ENCODE data around the gene CFAP410.

GRCh38 chr21:44310628-44311507 is 28.3 kb downstream of the CFAP410 start:
- TF ChIP-seq GABPA (IDR thresholded peaks at IDR 0.05; ENCODE audit: low read depth) (no peak), CTCF (IDR thresholded peaks at IDR 0.05; ENCODE audit: insufficient read depth, low read length) (no peak), POLR2AphosphoS5 (IDR thresholded peaks at IDR 0.05; ENCODE audit: low read depth) (0 out of 2 replicates have a peak, but pooled peaks have one; percentile 14), SPI1 (IDR thresholded peaks at IDR 0.05; ENCODE audit: borderline replicate concordance, low read depth) (no peak), REST (IDR thresholded peaks at IDR 0.05; ENCODE audit: insufficient replicate concordance, low read depth) (no peak)

Measured in HL-60 (cell line).